Peyer's patch (tissue), 4 donors: ENCODE results near the gene ASAP3.

ENCODE experiments used
- CTCF ChIP-seq, 6 experiments: fragments of 450-650 bp in 4 of 6; fragments of 200-600 bp in 2 of 6; sonication (generic) in 1 of 6; IDR thresholded peaks; one replicate each; pipeline ENCODE4 v1.5.1; 2017 to 2019; ENCODE audit warnings: antibody characterized with exemption in 6 of 6, mild to moderate bottlenecking in 3 of 6, moderate library complexity in 1 of 6
- POLR2A ChIP-seq, 2 donors: fragments of 450-650 bp; IDR thresholded peaks; one replicate each; pipeline ENCODE4 v1.5.1; 2017; ENCODE audit warnings: antibody characterized with exemption in 2 of 2, mild to moderate bottlenecking in 2 of 2, moderate library complexity in 2 of 2

GRCh38 chr1:23441446-23442148, 42.4 kb downstream of the ASAP3 start:
- TF ChIP-seq CTCF (IDR thresholded peaks at IDR 0.05) (no peak), POLR2A (IDR thresholded peaks at IDR 0.05) (no peak)
